ENCODE results near the gene TRIM31. TPM values are rescaled to one million over a fixed set of nuclear protein-coding genes. Genes with fewer than 3 reads are reported as not detected.

TRIM31 gene
- total RNA-seq, 1 donor from 2014 or later: not detected

DNA sequence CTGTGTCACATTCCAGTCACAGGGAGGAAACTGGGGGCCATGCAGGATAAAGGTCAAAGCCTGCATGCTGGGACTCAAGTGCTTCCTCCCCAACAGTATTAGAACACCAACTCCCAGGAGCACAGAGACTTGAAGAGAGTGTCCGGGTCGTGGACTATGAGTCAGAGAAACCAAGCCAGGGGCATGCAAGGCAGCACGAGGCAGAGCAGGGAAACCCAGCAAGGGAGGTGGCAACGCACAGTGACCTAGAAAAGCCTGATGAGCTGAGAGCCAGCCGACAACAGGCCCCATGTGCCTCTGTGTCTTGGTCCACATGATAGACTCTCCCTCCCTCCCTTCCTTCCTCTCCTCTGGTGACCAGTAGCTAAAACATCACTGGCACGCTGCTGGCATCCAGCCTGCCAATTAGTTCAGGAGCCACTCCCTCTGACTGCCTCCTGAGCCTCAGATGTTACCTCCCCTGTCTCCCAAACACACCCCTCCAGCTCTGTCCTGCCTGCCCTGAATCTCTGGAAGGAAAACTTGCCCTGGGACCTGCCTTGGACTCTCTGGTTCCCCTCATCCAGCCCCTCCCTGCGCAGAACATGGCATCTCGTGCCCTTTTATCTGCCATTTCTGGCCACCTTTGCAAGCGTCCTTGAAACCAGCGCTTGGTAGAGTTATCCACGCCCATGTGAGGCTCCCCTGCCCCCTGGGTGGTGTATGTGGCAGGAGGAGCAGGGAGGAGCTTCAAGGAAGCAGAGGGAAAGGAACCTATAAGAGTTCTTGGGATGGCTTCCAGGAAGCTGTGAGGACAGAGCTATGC is 21.1 kb downstream of the TRIM31 start:
- intact Hi-C loops (cut with micrococcal nuclease): no loop called here

GRCh38 chr6:30087876-30088275 is 25.0 kb downstream of the TRIM31 start:
- intact Hi-C loops (cut with micrococcal nuclease): no loop called here

DNA sequence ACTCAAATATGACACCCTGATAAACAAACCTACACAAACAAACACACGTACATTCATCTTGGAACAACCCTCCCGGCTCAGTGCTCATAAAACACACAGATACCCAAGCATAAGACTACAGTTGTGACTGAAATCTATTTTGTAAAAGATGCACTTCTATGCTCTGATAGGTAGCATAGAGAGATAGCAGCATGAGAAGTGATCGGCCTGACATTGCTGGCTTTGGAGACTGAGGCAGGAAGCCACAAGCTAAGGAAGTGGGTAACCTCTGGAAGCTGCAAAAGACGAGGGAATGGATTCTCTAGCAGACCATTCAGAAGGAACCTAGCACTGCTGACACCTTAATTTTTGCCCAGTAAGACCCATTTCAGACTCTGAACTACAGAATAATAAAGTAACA is 35.7 kb downstream of the TRIM31 start:
- intact Hi-C loops (cut with micrococcal nuclease): no loop called here

- intact Hi-C loops (cut with micrococcal nuclease): no loop called here
Measured at GRCh38 chr6:30075790-30076732, 36.8 kb downstream of the TRIM31 start.

DNA sequence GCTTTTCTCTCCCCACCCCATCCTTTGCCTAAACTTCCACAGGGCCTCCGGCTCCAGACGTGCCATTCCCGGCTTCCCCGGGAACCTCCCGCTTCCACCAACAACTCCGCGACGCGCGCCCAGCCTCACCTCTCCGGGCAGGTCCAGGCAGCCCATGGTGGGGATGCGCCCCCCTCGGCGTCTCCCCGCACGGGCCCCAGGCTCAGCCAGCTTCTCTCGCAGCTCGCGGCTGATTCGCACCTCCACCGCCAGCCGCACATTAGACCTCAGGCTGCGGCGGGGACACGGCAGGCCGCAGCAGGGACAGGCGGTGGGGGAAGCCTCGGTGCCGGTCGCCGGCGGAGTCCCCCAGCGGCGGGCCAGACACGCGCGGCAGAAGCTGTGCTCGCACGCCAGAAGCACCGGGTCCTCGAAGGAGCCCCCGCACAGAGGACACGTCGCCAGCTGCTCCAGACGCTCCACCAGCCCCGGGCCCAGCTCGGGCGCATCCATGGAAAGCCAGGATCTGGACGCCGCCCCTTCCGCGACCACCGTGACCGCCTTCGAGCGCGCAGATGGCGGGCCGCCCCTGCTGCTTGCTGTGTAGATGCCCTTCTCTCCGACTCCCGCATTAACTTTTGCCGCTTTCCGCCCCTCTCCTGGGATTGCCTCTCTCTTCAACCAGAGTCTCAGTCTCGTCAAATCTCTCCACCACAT is 37.6 kb downstream of the TRIM31 start, which contains the start of gene RNF39:
RNF39 (minus strand) TSS at position 676 of the 696 bp plus-strand sequence; CDS start at position 492, 184 bp downstream.
- intact Hi-C loops (cut with micrococcal nuclease): no loop called here

DNA sequence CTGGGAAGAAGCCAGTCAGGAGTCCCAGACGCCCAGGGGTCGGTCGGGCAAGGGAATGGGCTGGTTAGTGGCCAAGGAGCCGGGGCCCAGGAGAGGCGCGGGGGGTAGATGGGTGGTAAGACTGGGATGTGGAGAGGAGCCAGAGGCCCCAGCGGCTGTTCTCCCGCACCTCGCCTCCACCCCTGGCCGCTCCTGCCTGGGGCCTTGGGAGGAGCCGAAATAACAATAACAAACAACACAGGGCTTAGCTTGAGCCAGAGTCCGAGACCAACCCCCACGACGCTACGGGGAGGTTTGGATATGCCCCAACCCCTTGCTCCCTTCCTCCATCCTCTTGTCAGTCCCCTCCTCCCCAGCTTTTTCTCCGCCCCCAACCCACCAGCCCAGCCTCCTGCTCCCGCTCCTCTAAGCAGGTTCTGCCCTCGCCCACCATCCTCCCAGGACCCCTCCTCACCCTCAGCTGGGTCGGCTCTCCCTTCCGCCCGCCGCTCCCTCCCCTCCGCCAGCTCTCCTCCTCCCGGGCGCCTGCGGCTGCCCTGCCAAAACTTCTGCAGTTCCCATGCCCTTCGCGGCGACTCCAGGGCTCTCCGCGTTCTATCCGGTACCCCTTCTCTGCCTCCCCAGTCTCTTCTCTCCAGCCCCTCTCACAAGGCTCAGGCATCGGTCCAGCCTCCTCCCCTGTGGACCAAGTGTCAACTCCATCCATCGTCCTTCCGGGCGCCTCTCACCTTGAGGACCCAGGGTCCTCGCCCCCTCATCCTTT is 38.4 kb downstream of the TRIM31 start:
- intact Hi-C loops (cut with micrococcal nuclease): no loop called here

DNA sequence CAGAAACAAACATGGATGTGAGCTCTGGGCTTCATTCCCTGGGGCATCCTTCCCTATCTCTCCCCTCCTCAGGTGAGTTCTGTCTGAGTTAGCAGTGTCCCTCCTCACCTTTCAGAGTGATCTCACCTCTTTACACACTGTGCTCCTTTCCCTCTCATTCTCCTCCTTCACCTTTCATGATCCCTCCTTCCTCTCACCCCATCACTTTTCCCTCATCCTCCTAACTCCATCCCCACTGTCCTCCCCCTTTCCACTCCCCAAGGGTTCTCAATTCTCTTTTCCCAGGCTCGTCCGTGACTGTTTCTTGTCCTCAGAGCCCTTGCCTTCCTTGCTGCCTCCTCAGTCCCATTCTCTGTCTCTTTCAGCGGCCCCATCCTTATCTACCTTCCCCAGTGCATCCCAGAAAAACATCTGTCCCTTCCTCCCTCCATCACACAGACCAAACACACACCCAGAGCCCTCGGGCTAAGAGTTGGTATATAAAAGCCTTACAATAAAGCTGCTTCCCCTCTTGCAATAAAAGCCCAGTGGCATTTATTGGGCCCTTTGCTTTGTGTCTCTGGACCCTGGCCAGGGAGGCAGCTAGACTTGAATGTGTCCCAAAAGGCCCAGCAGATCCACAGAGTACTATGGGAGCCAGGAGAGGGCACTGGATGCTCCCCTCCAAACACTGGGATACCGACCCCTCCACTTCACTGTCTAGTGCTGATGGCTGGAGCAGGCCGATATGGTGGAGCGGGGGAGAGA is 39.2 kb downstream of the TRIM31 start:
- intact Hi-C loops (cut with micrococcal nuclease): no loop called here

- intact Hi-C loops (cut with micrococcal nuclease): no loop called here
Measured at GRCh38 chr6:30071858-30072257, 41.0 kb downstream of the TRIM31 start.

GRCh38 chr6:30071081-30071818 is 41.6 kb downstream of the TRIM31 start:
- intact Hi-C loops (cut with micrococcal nuclease): no loop called here

GRCh38 chr6:30067460-30068139 is 45.3 kb downstream of the TRIM31 start:
- intact Hi-C loops (cut with micrococcal nuclease): loop anchor here (1.0 to 10.0 kb wide), 5 partner anchors 35 to 363 kb away; partner anchors contain the start of genes TRIM26 and TRIM39

- intact Hi-C loops (cut with micrococcal nuclease): loop anchor here (1.0 to 10.0 kb wide), 5 partner anchors 35 to 362 kb away; partner anchors contain the start of genes TRIM26 and TRIM39
Measured at GRCh38 chr6:30066577-30067459, 46.1 kb downstream of the TRIM31 start, which contains the start of gene PPP1R11. PPP1R11 (plus strand) TSS chr6:30067198; CDS start chr6:30067411, 213 bp downstream.

DNA sequence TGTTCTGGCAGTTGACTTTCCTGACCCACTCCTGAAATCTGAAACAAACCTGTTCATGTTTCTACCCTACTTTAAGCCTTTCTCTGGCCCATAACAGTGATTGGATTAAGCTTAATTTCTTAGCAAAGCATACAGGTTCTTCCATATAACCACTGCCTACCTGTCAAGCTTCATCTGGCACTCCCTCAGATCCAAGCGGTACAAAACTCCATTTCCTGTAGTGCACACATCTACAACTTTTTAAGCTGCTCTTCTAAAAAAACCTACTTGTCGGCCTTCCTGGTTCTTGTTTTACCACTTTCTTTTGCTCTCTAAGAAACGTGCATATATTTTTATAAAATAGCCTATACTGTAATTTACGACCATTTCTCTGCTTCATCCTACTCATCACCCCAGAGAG is 46.8 kb downstream of the TRIM31 start:
- intact Hi-C loops (cut with micrococcal nuclease): loop anchor here (2.0 to 10.0 kb wide), 4 partner anchors 36 to 361 kb away; partner anchors contain the start of gene TRIM39

DNA sequence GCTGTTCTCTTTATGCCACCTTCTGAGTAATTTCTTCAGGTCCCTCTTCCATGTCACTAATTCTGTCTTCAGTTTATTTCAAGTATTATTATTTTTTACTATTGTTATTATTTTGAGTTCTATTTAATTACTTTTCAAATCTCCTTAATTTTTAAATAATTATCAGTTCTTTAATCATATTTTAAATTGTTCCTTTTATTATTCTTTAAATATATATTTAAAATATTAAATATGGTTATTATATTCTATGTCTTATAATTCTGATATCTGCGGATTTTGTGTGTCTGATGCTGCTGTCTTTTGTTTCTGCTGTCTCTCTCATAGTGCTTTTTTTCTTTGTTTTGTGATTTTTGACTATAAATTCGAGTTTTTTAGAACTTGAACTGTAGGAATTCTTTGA is 49.6 kb downstream of the TRIM31 start:
- intact Hi-C loops (cut with micrococcal nuclease): loop anchor here (5.0 to 10.0 kb wide), 5 partner anchors 89 to 654 kb away; partner anchors contain the start of gene MDC1

DNA sequence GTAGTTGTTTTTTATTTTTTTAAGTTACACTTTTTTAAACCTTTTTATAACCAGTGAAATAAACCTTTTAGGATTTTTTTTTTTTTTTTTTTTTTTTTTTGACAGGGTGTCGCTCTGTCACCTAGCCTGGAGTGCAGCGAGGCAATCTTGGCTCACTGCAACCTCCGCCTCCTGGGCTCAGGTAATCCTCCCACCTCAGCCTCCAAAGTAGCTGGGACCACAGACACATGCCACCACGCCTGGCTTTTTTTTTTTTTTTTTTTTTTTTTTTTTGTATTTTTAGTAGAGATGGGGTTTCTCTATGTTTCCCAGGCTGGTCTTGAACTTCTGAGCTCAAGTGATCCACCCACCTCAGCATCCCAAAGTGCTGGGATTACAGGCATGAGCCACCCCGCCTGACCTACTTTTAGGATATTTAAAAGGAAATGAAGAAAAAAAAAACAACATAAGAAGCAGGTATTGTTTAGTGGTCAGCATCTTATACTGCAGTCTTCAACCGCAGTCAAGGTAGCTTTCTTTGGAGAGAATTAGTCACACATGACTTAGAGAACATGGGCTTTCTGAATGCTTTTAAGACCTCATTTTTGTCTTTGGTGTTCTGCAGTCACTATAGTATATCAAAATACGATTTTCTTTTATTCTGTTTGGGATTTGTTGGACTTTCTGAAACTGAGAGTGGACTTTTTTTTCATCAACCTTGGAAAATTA is 50.3 kb downstream of the TRIM31 start:
- intact Hi-C loops (cut with micrococcal nuclease): loop anchor here (5.0 to 10.0 kb wide), 5 partner anchors 88 to 655 kb away; partner anchors contain the start of gene MDC1

GRCh38 chr6:30061858-30062458 is 50.9 kb downstream of the TRIM31 start:
- intact Hi-C loops (cut with micrococcal nuclease): loop anchor here (1.0 to 10.0 kb wide), 6 partner anchors 87 to 655 kb away; partner anchors contain the start of genes HLA-A and MDC1

All from T-helper 2 cell treated with Interferon-gamma antibody and Interleukin-4, amounts not matched to agents 100 ng/mL and 5 ng/mL, for 36 hours (primary cell).